CD8-positive, alpha-beta memory T cell (primary cell): ENCODE data around the gene CSMD2. TPM values are rescaled to one million over a fixed set of nuclear protein-coding genes. Genes with fewer than 3 reads are reported as not detected.
A peak's percentile ranks its signal among the peaks of the same experiment; 100 is the strongest.

ENCODE experiments used
- CTCF ChIA-PET: fragments of 350-600 bp; sonication (Branson Sonifier 250); formaldehyde crosslinking; loops from one replicate; lab custom pipeline; 2021; ENCODE audit warnings: antibody characterized with exemption; lab: Charles Lee
- POLR2A ChIA-PET: fragments of 350-600 bp; sonication (Branson Sonifier 250); formaldehyde crosslinking; loops from one replicate; lab custom pipeline; 2021; ENCODE audit warnings: antibody characterized with exemption; lab: Charles Lee
- DNase-seq, 5 donors: peaks; one replicate each; pipeline versions ENCODE4 v3.0.0 to v3.0.0-alpha.2; 2020 to 2022; ENCODE audit warnings: mixed read lengths in 1 of 5
- H3K27ac ChIP-seq: one replicate; pipeline ENCODE4 v1.7.0; 2013; ENCODE audit warnings: low read depth, mild to moderate bottlenecking, low read length, moderate library complexity
- H3K27me3 ChIP-seq: 2 replicates; pipeline ENCODE4 v1.7.0; 2013; ENCODE audit warnings: low read length, mild to moderate bottlenecking; ENCODE audit not compliant: insufficient read depth, poor library complexity, severe bottlenecking
- H3K36me3 ChIP-seq: 2 replicates; pipeline ENCODE4 v1.7.0; 2013; ENCODE audit warnings: mild to moderate bottlenecking, low read length, moderate library complexity; ENCODE audit not compliant: insufficient read depth
- H3K4me1 ChIP-seq: 2 replicates; pipeline ENCODE4 v1.7.0; 2013; ENCODE audit warnings: mild to moderate bottlenecking, low read length, moderate library complexity; ENCODE audit not compliant: insufficient read depth
- H3K4me3 ChIP-seq: 2 replicates; pipeline ENCODE4 v1.7.0; 2013; ENCODE audit warnings: mild to moderate bottlenecking, low read length
- H3K9me3 ChIP-seq: 2 replicates; pipeline ENCODE4 v1.7.0; 2013; ENCODE audit warnings: mild to moderate bottlenecking, low read length
- H3K27ac Mint-ChIP-seq, 8 donors: one replicate each; pipeline ENCODE4 v1.8.0; 2020 to 2021; ENCODE audit warnings: mixed read lengths in 8 of 8, mild to moderate bottlenecking in 6 of 8, inconsistent platforms in 3 of 8, moderate library complexity in 3 of 8
- H3K27me3 Mint-ChIP-seq, 2 donors: one replicate each; pipeline ENCODE4 v1.8.0; 2020 to 2021; ENCODE audit warnings: mixed read lengths in 2 of 2, mild to moderate bottlenecking in 1 of 2, moderate library complexity in 1 of 2
- H3K36me3 Mint-ChIP-seq, 3 donors: one replicate each; pipeline ENCODE4 v1.8.0; 2020 to 2021; ENCODE audit warnings: mixed read lengths in 3 of 3, inconsistent platforms in 1 of 3, mild to moderate bottlenecking in 1 of 3
- H3K4me1 Mint-ChIP-seq, 3 donors: one replicate each; pipeline ENCODE4 v1.8.0; 2020 to 2021; ENCODE audit warnings: mixed read lengths in 3 of 3, inconsistent platforms in 1 of 3, mild to moderate bottlenecking in 1 of 3
- H3K4me3 Mint-ChIP-seq, 7 donors: one replicate each; pipeline ENCODE4 v1.8.0; 2020 to 2021; ENCODE audit warnings: mixed read lengths in 7 of 7, mild to moderate bottlenecking in 6 of 7, moderate library complexity in 4 of 7, inconsistent platforms in 2 of 7
- H3K9me3 Mint-ChIP-seq, 5 donors: one replicate each; pipeline ENCODE4 v1.8.0; 2020 to 2022; ENCODE audit warnings: mixed read lengths in 5 of 5, mild to moderate bottlenecking in 3 of 5, moderate library complexity in 2 of 5, inconsistent platforms in 1 of 5
- polyA plus RNA-seq: library from polyadenylated mRNA; unstranded; fragments of 300-500 nt; fragmentation: Illumina TruSeq; gene quantifications from one replicate; pipeline ENCODE4 v1.2.3, GENCODE V29; 2021
- total RNA-seq, 2 experiments: library from RNA; stranded (reverse); gene quantifications; one replicate each; pipeline ENCODE4 v1.2.3, GENCODE V29; 2021

The CSMD2 gene
- total and polyA plus RNA-seq, 3 experiments from 2014 or later = not detected

DNA sequence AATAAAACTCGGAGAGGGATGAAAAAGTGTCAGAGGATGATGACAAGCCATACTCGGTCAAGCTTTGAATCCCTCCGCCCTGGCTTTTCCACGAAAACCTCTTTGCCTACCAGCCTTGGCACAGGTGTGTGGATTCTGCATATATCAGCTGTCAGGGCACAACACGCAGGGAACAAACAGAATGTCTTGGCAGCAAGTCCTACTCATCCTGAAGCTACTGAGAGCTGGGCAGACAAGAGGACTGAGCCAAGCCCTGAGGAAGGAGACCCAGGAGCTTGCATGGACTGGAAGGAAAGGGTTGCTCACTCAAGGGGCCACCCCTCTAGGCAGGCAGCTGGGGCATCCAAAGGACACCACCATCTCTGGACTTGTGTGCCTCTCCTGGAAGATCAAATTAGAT lies 168.7 kb downstream of the CSMD2 start:
- Histone ChIP-seq H3K36me3 (no peaks in the 10 kb centered on the region), H3K27me3 (no peaks in the 10 kb centered on the region), H3K4me3 (no peak overlapping the region), H3K27ac (no peak overlapping the region), H3K9me3 (no peaks in the 10 kb centered on the region), H3K4me1 (no peaks in the 10 kb centered on the region)
- Mint-ChIP-seq H3K4me1 (no peaks in the 10 kb centered on the region), H3K27me3 (peaks cover 5 to 6% of the 10 kb centered on the region in 2 donors), H3K27ac (no peak overlapping the region), H3K36me3 (no peaks in the 10 kb centered on the region), H3K9me3 (no peaks in the 10 kb centered on the region), H3K4me3 (no peak overlapping the region)
- POLR2A ChIA-PET = no interaction called here
- CTCF ChIA-PET = no interaction called here
- no peak for DNase-seq

DNA sequence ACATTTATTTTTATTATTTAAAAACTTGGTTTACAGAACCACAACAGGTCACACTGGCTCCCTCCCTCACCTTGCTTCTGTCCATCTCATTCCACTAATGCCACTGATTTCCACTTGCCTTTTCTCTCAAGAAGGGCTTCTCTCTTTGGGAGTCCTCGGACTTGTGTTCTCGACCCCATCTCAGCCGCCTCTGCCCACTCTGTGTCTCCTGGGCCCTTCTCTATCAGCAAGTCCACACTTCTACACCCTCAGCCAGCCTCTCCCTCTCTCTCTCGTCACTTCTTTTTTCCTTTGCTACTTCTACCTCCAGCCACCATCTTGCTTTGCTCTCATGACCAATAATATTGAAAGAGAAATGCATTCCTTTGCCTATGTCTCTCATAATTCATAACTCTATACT lies 171.7 kb downstream of the CSMD2 start:
- DNase-seq = no peak
- no peaks in the 10 kb centered on the region for H3K4me1 Mint-ChIP-seq
- no peaks in the 10 kb centered on the region for H3K27me3 ChIP-seq

GRCh38 chr1:33990281-33990680 lies 174.7 kb downstream of the CSMD2 start:
- Mint-ChIP-seq H3K9me3 (no peaks in the 10 kb centered on the region), H3K4me3 (no peak overlapping the region), H3K4me1 (no peaks in the 10 kb centered on the region), H3K27me3 (peaks cover 10 to 14% of the 10 kb centered on the region in 2 donors), H3K27ac (no peak overlapping the region), H3K36me3 (no peaks in the 10 kb centered on the region)
- Histone ChIP-seq H3K4me3 (no peak overlapping the region), H3K36me3 (no peaks in the 10 kb centered on the region), H3K27me3 (no peaks in the 10 kb centered on the region), H3K4me1 (no peaks in the 10 kb centered on the region), H3K27ac (no peak overlapping the region), H3K9me3 (no peaks in the 10 kb centered on the region)
- DNase-seq = no peak
- CTCF ChIA-PET = no interaction called here
- POLR2A ChIA-PET = no interaction called here

More for the DNA sequence above, 171.7 kb downstream of the CSMD2 start:
- Mint-ChIP-seq H3K9me3 (no peaks in the 10 kb centered on the region), H3K36me3 (no peaks in the 10 kb centered on the region), H3K27me3 (peaks cover 8 to 10% of the 10 kb centered on the region in 2 donors), H3K27ac (peak overlapping the region in 1 of 8 donors; percentile 11), H3K4me3 (no peak overlapping the region)
- Histone ChIP-seq H3K9me3 (no peaks in the 10 kb centered on the region), H3K27ac (no peak overlapping the region), H3K36me3 (no peaks in the 10 kb centered on the region), H3K4me3 (no peak overlapping the region), H3K4me1 (no peaks in the 10 kb centered on the region)
- CTCF ChIA-PET = no interaction called here
- POLR2A ChIA-PET = no interaction called here

DNA sequence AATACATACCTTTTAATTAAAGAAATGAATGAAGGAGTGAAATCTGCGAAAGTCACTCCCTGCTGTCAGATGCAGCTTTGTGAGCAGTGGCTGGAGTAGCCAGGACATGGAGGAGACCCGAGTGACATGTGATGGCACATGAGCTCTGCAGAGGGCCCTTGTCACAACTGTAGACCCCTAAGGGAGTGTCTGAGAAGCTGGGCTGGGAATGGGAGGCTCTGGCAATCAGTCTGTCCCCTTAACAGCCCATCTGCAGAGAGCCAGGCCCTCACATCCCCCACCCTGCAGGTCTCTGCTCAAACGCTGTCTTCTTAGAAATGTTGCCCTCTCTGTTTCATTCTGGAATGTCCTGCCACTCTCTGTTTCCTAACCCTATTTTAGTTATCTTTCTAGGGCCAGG lies 176.9 kb downstream of the CSMD2 start:
- Mint-ChIP-seq H3K36me3 (no peaks in the 10 kb centered on the region), H3K9me3 (no peaks in the 10 kb centered on the region), H3K27ac (no peak overlapping the region), H3K4me3 (no peak overlapping the region), H3K4me1 (no peaks in the 10 kb centered on the region), H3K27me3 (peaks cover 9 to 14% of the 10 kb centered on the region in 2 donors)
- ChIA-PET POLR2A (no interaction called here), CTCF (no interaction called here)
- Histone ChIP-seq H3K27ac (no peak overlapping the region), H3K27me3 (no peaks in the 10 kb centered on the region), H3K4me1 (no peaks in the 10 kb centered on the region), H3K36me3 (no peaks in the 10 kb centered on the region), H3K4me3 (no peak overlapping the region), H3K9me3 (no peaks in the 10 kb centered on the region)
- no peak for DNase-seq

- POLR2A ChIA-PET = no interaction called here
- Mint-ChIP-seq H3K27ac (peak overlapping the region in 1 of 8 donors; percentile 61), H3K27me3 (peaks cover 9 to 17% of the 10 kb centered on the region in 2 donors), H3K4me3 (peak overlapping the region in 1 of 7 donors; percentile 54), H3K9me3 (no peaks in the 10 kb centered on the region), H3K36me3 (no peaks in the 10 kb centered on the region), H3K4me1 (no peaks in the 10 kb centered on the region)
- Histone ChIP-seq H3K36me3 (no peaks in the 10 kb centered on the region), H3K4me3 (no peak overlapping the region), H3K4me1 (no peaks in the 10 kb centered on the region), H3K27me3 (no peaks in the 10 kb centered on the region), H3K9me3 (no peaks in the 10 kb centered on the region), H3K27ac (no peak overlapping the region)
- no peak for DNase-seq
- CTCF ChIA-PET = no interaction called here
Observed at GRCh38 chr1:33986390-33987095, 178.5 kb downstream of the CSMD2 start.

DNA sequence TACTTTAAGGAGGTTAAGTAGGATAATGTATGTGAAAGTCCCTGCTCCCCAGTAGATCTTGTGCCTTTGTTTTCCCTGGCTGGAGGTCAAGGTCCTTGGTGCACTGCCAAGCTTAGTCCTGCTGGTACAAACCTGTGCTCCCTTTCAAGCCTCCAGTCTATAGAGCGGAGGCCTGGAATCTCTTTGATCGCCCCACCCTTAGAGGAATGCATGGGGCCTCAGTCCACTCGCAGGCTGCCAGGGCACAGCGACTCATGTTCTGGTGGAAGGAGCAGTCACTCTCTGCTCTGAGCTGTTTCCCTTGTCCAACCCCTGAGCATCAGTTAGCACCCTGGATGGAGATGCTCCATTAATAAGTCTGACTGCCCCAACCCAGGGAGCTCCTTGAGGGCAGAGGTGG lies 179.4 kb downstream of the CSMD2 start:
- no peaks in the 10 kb centered on the region for H3K4me1 Mint-ChIP-seq
- no peaks in the 10 kb centered on the region for H3K36me3 Mint-ChIP-seq
- peaks cover 8 to 19% of the 10 kb centered on the region in 2 donors for H3K27me3 Mint-ChIP-seq
- ChIA-PET POLR2A (no interaction called here), CTCF (no interaction called here)
- no peaks in the 10 kb centered on the region for H3K27me3 ChIP-seq
- no peak for DNase-seq
- H3K36me3 ChIP-seq = no peaks in the 10 kb centered on the region
- no peaks in the 10 kb centered on the region for H3K9me3 Mint-ChIP-seq
- H3K9me3 ChIP-seq = no peaks in the 10 kb centered on the region
- no peak overlapping the region for H3K27ac ChIP-seq
- no peak overlapping the region for H3K4me3 ChIP-seq
- no peak overlapping the region for H3K4me3 Mint-ChIP-seq
- no peaks in the 10 kb centered on the region for H3K4me1 ChIP-seq
- H3K27ac Mint-ChIP-seq = no peak overlapping the region

DNA sequence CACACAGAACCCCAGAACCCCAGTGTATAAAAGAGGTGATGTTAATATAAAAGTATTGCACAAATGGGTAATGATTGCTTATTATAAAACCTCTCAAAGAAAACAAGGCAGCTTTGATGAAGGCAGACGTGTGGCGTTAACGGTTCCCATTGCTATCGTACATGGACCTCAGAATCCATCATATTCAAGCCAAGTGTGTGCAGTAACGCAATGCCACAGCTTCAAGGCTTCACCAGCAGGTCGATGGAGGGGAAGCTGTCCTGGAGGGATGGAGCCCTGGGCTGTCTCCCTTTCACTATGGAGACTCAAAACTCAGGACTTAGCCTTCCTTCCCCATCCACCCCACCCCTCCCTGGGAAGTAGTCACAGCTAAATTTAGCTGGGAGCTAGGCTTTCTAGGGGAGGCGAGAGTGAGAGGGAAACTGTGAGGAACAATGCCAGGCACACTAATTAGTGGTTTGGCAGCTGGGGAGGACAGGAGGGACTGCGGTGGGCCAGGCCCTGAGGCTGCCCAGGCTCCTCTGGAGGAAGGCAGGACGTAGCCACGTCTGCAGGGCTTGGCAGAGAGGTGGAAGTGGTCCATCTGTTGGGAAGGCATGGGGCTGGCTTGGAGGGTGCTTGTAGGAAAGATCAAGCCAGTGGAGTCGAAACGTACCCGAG lies 180.0 kb downstream of the CSMD2 start:
- peaks cover 8 to 22% of the 10 kb centered on the region in 2 donors for H3K27me3 Mint-ChIP-seq
- Histone ChIP-seq H3K4me3 (no peak overlapping the region), H3K27ac (no peak overlapping the region), H3K36me3 (no peaks in the 10 kb centered on the region), H3K27me3 (no peaks in the 10 kb centered on the region), H3K4me1 (no peaks in the 10 kb centered on the region), H3K9me3 (no peaks in the 10 kb centered on the region)
- no peaks in the 10 kb centered on the region for H3K9me3 Mint-ChIP-seq
- no peaks in the 10 kb centered on the region for H3K36me3 Mint-ChIP-seq
- no peak for DNase-seq
- CTCF ChIA-PET = no interaction called here
- H3K27ac Mint-ChIP-seq = no peak overlapping the region
- POLR2A ChIA-PET = no interaction called here
- no peaks in the 10 kb centered on the region for H3K4me1 Mint-ChIP-seq
- no peak overlapping the region for H3K4me3 Mint-ChIP-seq

DNA sequence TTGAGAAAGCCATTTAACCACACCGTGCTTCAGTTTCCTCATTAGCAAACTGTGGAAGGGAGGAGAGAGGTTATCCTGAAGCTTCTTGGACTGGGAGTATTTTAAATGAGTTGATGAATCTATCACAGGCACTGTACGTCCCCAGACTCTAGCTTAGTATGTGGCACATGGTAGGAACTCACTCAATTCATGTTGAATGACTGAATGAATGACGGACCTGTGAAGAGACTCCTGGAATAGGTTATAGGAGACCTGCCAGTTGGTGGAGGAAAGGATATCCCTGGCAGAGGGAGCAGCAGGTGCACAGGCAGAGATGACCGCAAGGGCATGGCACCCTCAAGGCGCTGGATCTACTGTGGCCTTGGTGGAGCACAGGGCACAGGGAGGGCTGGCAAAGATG lies 182.6 kb downstream of the CSMD2 start:
- no peaks in the 10 kb centered on the region for H3K36me3 Mint-ChIP-seq
- ChIA-PET POLR2A (no interaction called here), CTCF (no interaction called here)
- H3K27ac ChIP-seq = no peak overlapping the region
- no peaks in the 10 kb centered on the region for H3K9me3 Mint-ChIP-seq
- no peaks in the 10 kb centered on the region for H3K9me3 ChIP-seq
- no peaks in the 10 kb centered on the region for H3K27me3 ChIP-seq
- no peaks in the 10 kb centered on the region for H3K4me1 ChIP-seq
- H3K27ac Mint-ChIP-seq = no peak overlapping the region
- no peaks in the 10 kb centered on the region for H3K4me1 Mint-ChIP-seq
- no peak overlapping the region for H3K4me3 Mint-ChIP-seq
- no peaks in the 10 kb centered on the region for H3K36me3 ChIP-seq
- no peak for DNase-seq
- no peak overlapping the region for H3K4me3 ChIP-seq
- peaks cover 8 to 17% of the 10 kb centered on the region in 2 donors for H3K27me3 Mint-ChIP-seq
